Hepatocyte (in vitro differentiated cells): ENCODE measurements around the gene RREB1. TPM values are rescaled to one million over a fixed set of nuclear protein-coding genes. Genes with fewer than 3 reads are reported as not detected.

Source experiments
- DNase-seq: peaks from one replicate; pipeline ENCODE4 v3.0.0-alpha.2; 2016; ENCODE audit warnings: low spot score
- H2AFZ ChIP-seq: fragments of 200-600 bp; sonication (generic); 2 replicates; pipeline ENCODE4 v1.6.0; 2016; ENCODE audit warnings: antibody characterized with exemption, mild to moderate bottlenecking
- H3K27ac ChIP-seq: fragments of 200-600 bp; sonication (generic); 2 replicates; pipeline ENCODE4 v1.5.1; 2016; ENCODE audit warnings: mild to moderate bottlenecking
- H3K27me3 ChIP-seq: fragments of 200-600 bp; sonication (generic); 2 replicates; pipeline ENCODE4 v1.6.1; 2016
- H3K36me3 ChIP-seq: fragments of 200-600 bp; sonication (generic); replicated peaks from 2 replicates; pipeline ENCODE4 v1.5.1; 2016; ENCODE audit warnings: low read depth; ENCODE audit not compliant: insufficient read depth
- H3K4me1 ChIP-seq: fragments of 200-600 bp; sonication (generic); 2 replicates; pipeline ENCODE4 v1.5.1; 2016; ENCODE audit warnings: mild to moderate bottlenecking, moderate library complexity; ENCODE audit not compliant: insufficient read depth
- H3K4me2 ChIP-seq: fragments of 200-600 bp; sonication (generic); 2 replicates; pipeline ENCODE4 v1.6.0; 2016
- H3K4me3 ChIP-seq: fragments of 200-600 bp; sonication (generic); 2 replicates; pipeline ENCODE4 v1.5.1; 2016; ENCODE audit warnings: mild to moderate bottlenecking
- H3K79me2 ChIP-seq: fragments of 200-600 bp; sonication (generic); 2 replicates; pipeline ENCODE4 v1.6.0; 2017; ENCODE audit warnings: mild to moderate bottlenecking
- H3K9me2 ChIP-seq: fragments of 200-600 bp; sonication (generic); replicated peaks from 2 replicates; pipeline ENCODE4 v1.6.0; 2017; ENCODE audit warnings: mild to moderate bottlenecking; ENCODE audit not compliant: insufficient read depth
- H3K9me3 ChIP-seq: fragments of 200-600 bp; sonication (generic); 2 replicates; pipeline ENCODE4 v1.5.1; 2016; ENCODE audit warnings: low read depth, mild to moderate bottlenecking
- H4K20me1 ChIP-seq: fragments of 200-600 bp; sonication (generic); 2 replicates; pipeline ENCODE4 v1.6.0; 2016; ENCODE audit warnings: mild to moderate bottlenecking; ENCODE audit not compliant: insufficient read depth, poor library complexity, severe bottlenecking
- CTCF ChIP-seq: fragments of 200-600 bp; sonication (generic); IDR thresholded peaks from 2 replicates; pipeline ENCODE4 v1.5.1; 2016; ENCODE audit warnings: antibody characterized with exemption, mild to moderate bottlenecking; ENCODE audit not compliant: poor library complexity
- EZH2 ChIP-seq: fragments of 200-600 bp; sonication (generic); IDR thresholded peaks from 2 replicates; pipeline ENCODE4 v1.6.1; 2016; ENCODE audit warnings: antibody characterized with exemption, mild to moderate bottlenecking, borderline replicate concordance
- EZH2phosphoT487 ChIP-seq: fragments of 200-600 bp; sonication (generic); IDR thresholded peaks from one replicate; pipeline ENCODE4 v1.6.1; 2018; ENCODE audit warnings: antibody characterized with exemption, mild to moderate bottlenecking, low read depth, moderate library complexity; ENCODE audit not compliant: unreplicated experiment, severe bottlenecking
- WGBS: methylation state at CpG from one replicate; pipeline ENCODE4 v1.1.6; 2016; ENCODE audit warnings: low lambda C conversion rate; ENCODE audit errors: missing lambda C conversion rate; 5-methylcytosine and 5-hydroxymethylcytosine counted together
- polyA plus RNA-seq: library from polyadenylated mRNA; unstranded; fragments of >200 nt; fragmentation: Nextera tagmentation; extraction: Ambion mirVana; gene quantifications from 2 replicates; pipeline ENCODE4 v1.2.1, GENCODE V29; 2016
- total RNA-seq: library from RNA; depleted of rRNA; stranded (reverse); fragments of >200 nt; gene quantifications from 2 replicates; pipeline ENCODE4 v1.2.3, GENCODE V29; 2014

Gene RREB1
- total and polyA plus RNA-seq, 2 experiments from 2014 or later, result 15.2 to 28.7 TPM

DNA sequence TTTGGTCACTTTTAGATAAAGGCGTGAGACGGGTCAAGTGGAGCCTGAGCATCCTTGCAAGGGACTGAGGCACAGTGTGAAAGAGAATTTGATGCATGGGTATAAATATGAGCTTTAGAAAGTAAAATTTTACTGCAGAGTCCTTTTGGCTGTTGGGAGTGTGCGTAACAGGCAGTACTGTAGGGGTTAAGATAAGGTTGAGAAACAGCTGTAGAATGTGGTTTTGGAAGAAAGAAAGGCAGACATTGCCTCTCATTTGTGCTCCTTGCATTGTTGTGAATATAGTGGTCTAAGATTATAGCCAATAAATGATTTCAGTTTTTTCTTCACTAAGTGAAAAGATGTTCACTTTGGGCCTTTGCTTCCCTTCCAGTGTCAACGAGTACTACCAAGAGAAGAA is 73.0 kb downstream of the RREB1 start:
- H3K4me3 ChIP-seq, result no peak overlapping the region
- H4K20me1 ChIP-seq, result peaks cover 7% of the 10 kb centered on the region
- H3K9me2 ChIP-seq, result no peaks in the 10 kb centered on the region
- H3K36me3 ChIP-seq, result no peaks in the 10 kb centered on the region
- no peak overlapping the region for H3K4me2 ChIP-seq
- TF ChIP-seq EZH2phosphoT487, result no peak
- no peak for TF ChIP-seq EZH2
- TF ChIP-seq CTCF, result no peak
- no peak for DNase-seq
- no peak overlapping the region for H3K27ac ChIP-seq
- 97% methylated on average over 4 of the region's 4 CpGs for WGBS
- H2AFZ ChIP-seq, result no peak overlapping the region
- H3K27me3 ChIP-seq, result no peaks in the 10 kb centered on the region
- no peaks in the 10 kb centered on the region for H3K4me1 ChIP-seq
- H3K79me2 ChIP-seq, result peaks cover 75% of the 10 kb centered on the region
- H3K9me3 ChIP-seq, result no peaks in the 10 kb centered on the region

GRCh38 chr6:7183707-7184106 is 75.9 kb downstream of the RREB1 start:
- Histone ChIP-seq H3K27me3 (no peaks in the 10 kb centered on the region), H3K4me2 (no peak overlapping the region), H3K79me2 (peaks cover 67% of the 10 kb centered on the region), H3K9me2 (no peaks in the 10 kb centered on the region), H3K9me3 (no peaks in the 10 kb centered on the region), H4K20me1 (peaks cover 9% of the 10 kb centered on the region), H2AFZ (no peak overlapping the region), H3K4me3 (no peak overlapping the region), H3K36me3 (no peaks in the 10 kb centered on the region), H3K27ac (no peak overlapping the region), H3K4me1 (no peaks in the 10 kb centered on the region)
- 86% methylated on average over 3 of the region's 3 CpGs for WGBS
- no peak for TF ChIP-seq EZH2phosphoT487
- no peak for TF ChIP-seq CTCF
- TF ChIP-seq EZH2, result no peak
- no peak for DNase-seq

DNA sequence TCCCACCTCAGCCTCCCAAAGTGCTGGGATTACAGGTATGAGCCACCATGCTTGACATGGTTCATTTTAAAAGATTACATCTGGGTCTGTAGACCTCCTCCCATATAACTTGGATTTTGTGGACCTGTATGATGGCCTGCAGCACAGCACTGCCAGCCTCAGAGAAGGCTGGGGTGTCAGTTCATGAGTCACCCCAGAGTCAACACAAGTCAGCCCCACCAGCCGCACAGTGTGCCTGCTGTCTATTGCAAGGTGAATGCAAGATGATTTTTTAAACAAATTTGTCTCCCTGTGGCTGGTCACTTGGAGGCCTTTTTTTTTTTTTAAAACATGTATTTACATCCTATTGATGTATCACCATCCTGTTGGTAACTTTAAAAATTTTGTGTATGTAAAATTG is 76.7 kb downstream of the RREB1 start:
- H3K36me3 ChIP-seq, result no peaks in the 10 kb centered on the region
- 92% methylated on average over 1 of the region's 1 CpG for WGBS
- no peaks in the 10 kb centered on the region for H3K27me3 ChIP-seq
- no peaks in the 10 kb centered on the region for H3K4me1 ChIP-seq
- no peak for DNase-seq
- H2AFZ ChIP-seq, result no peak overlapping the region
- H4K20me1 ChIP-seq, result peaks cover 9% of the 10 kb centered on the region
- no peak overlapping the region for H3K4me2 ChIP-seq
- TF ChIP-seq EZH2phosphoT487 (no peak), CTCF (no peak), EZH2 (no peak)
- no peak overlapping the region for H3K4me3 ChIP-seq
- no peaks in the 10 kb centered on the region for H3K9me2 ChIP-seq
- H3K9me3 ChIP-seq, result no peaks in the 10 kb centered on the region
- peaks cover 59% of the 10 kb centered on the region for H3K79me2 ChIP-seq
- no peak overlapping the region for H3K27ac ChIP-seq

GRCh38 chr6:7185561-7185960 is 77.8 kb downstream of the RREB1 start:
- H4K20me1 ChIP-seq, result peaks cover 7% of the 10 kb centered on the region
- H3K9me2 ChIP-seq, result no peaks in the 10 kb centered on the region
- H3K27me3 ChIP-seq, result no peaks in the 10 kb centered on the region
- H3K9me3 ChIP-seq, result no peaks in the 10 kb centered on the region
- H3K4me3 ChIP-seq, result no peak overlapping the region
- H2AFZ ChIP-seq, result no peak overlapping the region
- no peaks in the 10 kb centered on the region for H3K4me1 ChIP-seq
- H3K4me2 ChIP-seq, result no peak overlapping the region
- H3K27ac ChIP-seq, result no peak overlapping the region
- DNase-seq, result no peak
- no peaks in the 10 kb centered on the region for H3K36me3 ChIP-seq
- 96% methylated on average over 4 of the region's 4 CpGs for WGBS
- H3K79me2 ChIP-seq, result peaks cover 49% of the 10 kb centered on the region
- TF ChIP-seq CTCF (no peak), EZH2phosphoT487 (no peak), EZH2 (no peak)
